Gastroesophageal sphincter (tissue), 4 donors: Measurements from ENCODE around the gene DCTPP1. TPM values are rescaled to one million over a fixed set of nuclear protein-coding genes. Genes with fewer than 3 reads are reported as not detected.

ENCODE experiments used
- ATAC-seq: fragments of 150-250 bp; one replicate; pipeline ENCODE4 v1.9.1; 2016; ENCODE audit warnings: mild to moderate bottlenecking, moderate library complexity
- H3K27ac ChIP-seq, 4 donors: fragments of 200-600 bp; sonication (generic) in 3 of 4; 1 replicate in 3 of 4; 2 replicates in 1 of 4; pipeline ENCODE4 v1.5.1; 2016 to 2019
- H3K27me3 ChIP-seq: fragments of 200-600 bp; sonication (generic); one replicate; pipeline ENCODE4 v1.5.1; 2019
- H3K36me3 ChIP-seq, 2 donors: fragments of 200-600 bp; sonication (generic); one replicate each; pipeline ENCODE4 v1.5.1; 2019; ENCODE audit warnings: control low read depth in 1 of 2
- H3K4me1 ChIP-seq, 3 donors: fragments of 200-600 bp; sonication (generic); 1 replicate in 2 of 3; 2 replicates in 1 of 3; pipeline ENCODE4 v1.5.1; 2016 to 2019; ENCODE audit warnings: control low read depth in 2 of 3
- H3K4me3 ChIP-seq, 2 donors: fragments of 200-600 bp; sonication (generic); one replicate each; pipeline ENCODE4 v1.5.1; 2019; ENCODE audit warnings: mild to moderate bottlenecking in 1 of 2, moderate library complexity in 1 of 2
- H3K9me3 ChIP-seq, 3 donors: fragments of 200-600 bp; sonication (generic); one replicate each; pipeline ENCODE4 v1.5.1; 2017 to 2019; ENCODE audit warnings: control low read depth in 2 of 3
- EP300 ChIP-seq: sonication (generic); formaldehyde crosslinking; IDR thresholded peaks from one replicate; pipeline ENCODE4 v1.6.1; 2017; ENCODE audit warnings: antibody characterized with exemption, mild to moderate bottlenecking
- POLR2A ChIP-seq, 2 donors: fragments of 450-650 bp; IDR thresholded peaks; one replicate each; pipeline ENCODE4 v1.6.1; 2017; ENCODE audit warnings: antibody characterized with exemption in 2 of 2, mild to moderate bottlenecking in 2 of 2, moderate library complexity in 1 of 2
- POLR2AphosphoS5 ChIP-seq: sonication (generic); formaldehyde crosslinking; IDR thresholded peaks from one replicate; pipeline ENCODE4 v1.6.1; 2017; ENCODE audit warnings: antibody characterized with exemption
- WGBS, 2 donors: methylation state at CpG; one replicate each; pipeline ENCODE4 v1.1.5; 2018; ENCODE audit warnings: low coverage in 1 of 2; 5-methylcytosine and 5-hydroxymethylcytosine counted together
- total RNA-seq, 4 donors: library from RNA; depleted of rRNA; stranded (reverse); fragments of >200 nt; gene quantifications; one replicate each; pipeline ENCODE4 v1.1.0, GENCODE V29; 2016
- TF ChIP-seq, protein P1 (sequence below), 4 experiments: fragments of 200-600 bp in 2 of 4; fragments of 450-650 bp in 2 of 4; sonication (generic) in 1 of 4; IDR thresholded peaks; one replicate each; pipeline ENCODE4 v1.5.1; 2017 to 2019; ENCODE audit warnings: antibody characterized with exemption in 4 of 4, mild to moderate bottlenecking in 2 of 4, moderate library complexity in 2 of 4

DCTPP1 gene
- total RNA-seq, 4 donors from 2014 or later, result 10.9 to 17.4 (median 13.8) TPM

DNA sequence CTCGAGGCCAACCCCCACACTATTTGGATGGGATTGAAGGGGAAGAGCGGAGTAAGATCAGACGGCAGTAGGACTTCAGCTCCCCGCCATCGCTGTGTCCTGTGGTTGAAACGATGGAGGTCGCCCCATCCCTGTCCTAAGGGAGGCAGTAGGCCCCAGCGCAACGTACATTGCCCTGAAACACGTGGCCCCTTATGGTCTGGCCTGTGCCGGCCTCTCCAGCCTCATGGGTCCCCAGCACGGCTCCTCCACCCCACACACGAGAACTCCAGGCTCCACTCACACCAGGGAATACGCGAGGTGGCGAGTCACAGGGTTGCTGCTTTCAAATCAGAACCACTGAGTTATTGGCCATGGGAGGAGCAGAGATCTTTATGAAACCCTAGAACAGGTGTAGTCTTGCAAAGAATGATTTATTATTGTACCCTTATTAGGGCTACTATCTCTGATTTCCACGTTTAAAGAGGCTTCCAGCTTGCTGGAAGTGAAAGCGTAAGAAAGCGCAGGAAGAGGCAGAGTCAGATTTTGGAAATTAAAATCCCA, 669 bp upstream of the DCTPP1 start:
- ATAC-seq, result peak; percentile 13
- H3K36me3 ChIP-seq, result peaks cover 0 to 14% of the 10 kb centered on the region in 2 donors
- no peaks in the 10 kb centered on the region for H3K27me3 ChIP-seq
- H3K4me1 ChIP-seq, result peaks cover 2 to 28% (median 14%) of the 10 kb centered on the region in 3 donors
- H3K9me3 ChIP-seq, result no peaks in the 10 kb centered on the region
- peak overlapping the region; percentile 27 to 73 for H3K4me3 ChIP-seq
- 44 to 75% methylated on average over 6 to 10 of the region's 19 CpGs for WGBS, 2 donors
- H3K27ac ChIP-seq, result peak overlapping the region; percentile 59 to 87 (median 82)
- TF ChIP-seq POLR2AphosphoS5 (no peak), POLR2A (IDR thresholded peaks at IDR 0.05) (no peak), EP300 (no peak)
- TF ChIP-seq, protein P1, sequence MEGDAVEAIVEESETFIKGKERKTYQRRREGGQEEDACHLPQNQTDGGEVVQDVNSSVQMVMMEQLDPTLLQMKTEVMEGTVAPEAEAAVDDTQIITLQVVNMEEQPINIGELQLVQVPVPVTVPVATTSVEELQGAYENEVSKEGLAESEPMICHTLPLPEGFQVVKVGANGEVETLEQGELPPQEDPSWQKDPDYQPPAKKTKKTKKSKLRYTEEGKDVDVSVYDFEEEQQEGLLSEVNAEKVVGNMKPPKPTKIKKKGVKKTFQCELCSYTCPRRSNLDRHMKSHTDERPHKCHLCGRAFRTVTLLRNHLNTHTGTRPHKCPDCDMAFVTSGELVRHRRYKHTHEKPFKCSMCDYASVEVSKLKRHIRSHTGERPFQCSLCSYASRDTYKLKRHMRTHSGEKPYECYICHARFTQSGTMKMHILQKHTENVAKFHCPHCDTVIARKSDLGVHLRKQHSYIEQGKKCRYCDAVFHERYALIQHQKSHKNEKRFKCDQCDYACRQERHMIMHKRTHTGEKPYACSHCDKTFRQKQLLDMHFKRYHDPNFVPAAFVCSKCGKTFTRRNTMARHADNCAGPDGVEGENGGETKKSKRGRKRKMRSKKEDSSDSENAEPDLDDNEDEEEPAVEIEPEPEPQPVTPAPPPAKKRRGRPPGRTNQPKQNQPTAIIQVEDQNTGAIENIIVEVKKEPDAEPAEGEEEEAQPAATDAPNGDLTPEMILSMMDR (IDR thresholded peaks at IDR 0.05), result peak in 1 of 4 experiments; percentile 21

DNA sequence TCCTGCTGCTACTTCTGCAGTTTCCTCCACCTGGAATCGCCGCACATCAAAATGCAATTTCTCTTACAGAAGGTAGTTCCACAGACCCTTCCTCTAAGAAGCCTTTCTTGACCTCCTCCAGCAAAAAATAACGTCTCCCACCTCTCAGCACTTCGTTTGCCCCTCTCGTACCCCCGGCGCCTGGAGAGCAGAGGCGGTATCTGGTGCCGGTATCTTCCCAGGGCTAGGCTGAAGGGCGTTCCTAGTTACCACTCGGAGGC, 482 bp downstream of the DCTPP1 start:
- TF ChIP-seq, protein P1 (IDR thresholded peaks at IDR 0.05), result no peak
- TF ChIP-seq EP300, result no peak
- TF ChIP-seq POLR2A (IDR thresholded peaks at IDR 0.05), result no peak
- TF ChIP-seq POLR2AphosphoS5, result no peak
- Histone ChIP-seq H3K27ac (peak overlapping the region; percentile 0 to 87 (median 82)), H3K27me3 (no peaks in the 10 kb centered on the region), H3K9me3 (no peaks in the 10 kb centered on the region), H3K4me3 (peak overlapping the region; percentile 27 to 73), H3K36me3 (peaks cover 0 to 25% of the 10 kb centered on the region in 2 donors), H3K4me1 (peaks cover 2 to 28% (median 14%) of the 10 kb centered on the region in 3 donors)
- no peak for ATAC-seq
- WGBS, 2 donors, result 1 to 6% methylated on average over 11 of the region's 11 CpGs

DNA sequence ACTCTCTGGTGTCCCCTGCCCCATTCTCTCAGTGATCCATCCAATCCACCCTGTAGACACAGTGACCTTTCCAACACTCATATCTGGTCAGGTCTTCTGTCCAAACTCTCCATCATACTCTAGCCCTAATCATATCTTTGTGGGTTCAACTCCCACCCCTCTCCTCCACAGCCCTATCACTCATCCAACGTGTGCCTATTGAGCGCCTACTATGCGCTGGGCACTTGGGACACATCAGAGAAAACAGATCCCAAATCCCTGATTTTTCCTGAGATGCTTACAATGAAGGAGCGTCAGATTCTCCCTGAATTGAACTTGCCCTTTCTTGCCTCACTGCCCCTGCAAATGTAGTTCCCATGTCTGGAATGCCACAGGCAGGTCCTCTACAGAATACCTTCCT, 1.8 kb downstream of the DCTPP1 start:
- H3K27ac ChIP-seq, result peak overlapping the region in 1 of 4 donors; percentile 85
- H3K27me3 ChIP-seq, result no peaks in the 10 kb centered on the region
- H3K4me3 ChIP-seq, result no peak overlapping the region
- peaks cover 2 to 28% (median 14%) of the 10 kb centered on the region in 3 donors for H3K4me1 ChIP-seq
- 77 to 84% methylated on average over 4 of the region's 4 CpGs for WGBS, 2 donors
- peaks cover 0 to 38% of the 10 kb centered on the region in 2 donors for H3K36me3 ChIP-seq
- no peaks in the 10 kb centered on the region for H3K9me3 ChIP-seq
- ATAC-seq, result no peak
- TF ChIP-seq, protein P1 (IDR thresholded peaks at IDR 0.05), result no peak
- TF ChIP-seq POLR2A (IDR thresholded peaks at IDR 0.05), result no peak
- TF ChIP-seq POLR2AphosphoS5, result no peak
- TF ChIP-seq EP300, result no peak

DNA sequence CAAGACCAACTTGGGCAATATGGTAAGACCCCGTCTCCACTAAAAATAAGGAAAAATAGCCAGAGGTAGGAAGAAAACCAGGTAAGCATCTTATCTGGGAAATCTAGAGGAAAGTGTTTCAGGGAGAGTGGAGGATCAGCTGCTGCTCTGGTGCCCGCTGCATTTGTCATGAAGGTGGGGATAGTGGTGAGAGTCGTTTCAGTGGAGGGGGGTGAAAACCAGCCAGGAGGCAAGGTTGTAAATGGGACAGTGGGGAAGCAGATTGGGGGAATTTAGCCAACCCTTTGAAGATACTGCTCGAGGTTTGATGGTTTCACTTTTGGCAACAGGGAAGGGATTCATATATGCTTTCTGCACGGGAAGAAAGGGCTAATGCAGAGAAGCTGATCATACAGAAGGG, 8.8 kb downstream of the DCTPP1 start:
- Histone ChIP-seq H3K27ac (no peak overlapping the region), H3K4me3 (no peak overlapping the region), H3K4me1 (peaks cover 0 to 23% (median 3%) of the 10 kb centered on the region in 3 donors), H3K27me3 (no peaks in the 10 kb centered on the region), H3K36me3 (peaks cover 0 to 47% of the 10 kb centered on the region in 2 donors), H3K9me3 (no peaks in the 10 kb centered on the region)
- no peak for TF ChIP-seq EP300
- TF ChIP-seq, protein P1 (IDR thresholded peaks at IDR 0.05), result no peak
- TF ChIP-seq POLR2A (IDR thresholded peaks at IDR 0.05), result no peak
- TF ChIP-seq POLR2AphosphoS5, result no peak
- ATAC-seq, result no peak
- WGBS, 2 donors, result 65 to 92% methylated on average over 4 to 5 of the region's 5 CpGs
